Common myeloid progenitor, CD34-positive (primary cell): ENCODE data around the gene TMEM131.

Source experiments
- CTCF ChIA-PET: fragments of 350-600 bp; sonication (Branson Sonifier 250); formaldehyde crosslinking; loops from one replicate; lab custom pipeline; 2021; ENCODE audit warnings: antibody characterized with exemption; lab: Charles Lee
- POLR2A ChIA-PET: fragments of 350-600 bp; sonication (Branson Sonifier 250); formaldehyde crosslinking; loops from one replicate; lab custom pipeline; 2021; ENCODE audit warnings: antibody characterized with exemption; lab: Charles Lee
- DNase-seq, 3 donors: peaks; one replicate each; pipeline versions ENCODE4 v3.0.0 to v3.0.0-alpha.2; 2013
- H3K27ac ChIP-seq, 2 experiments: 1 replicate in 1 of 2; 2 replicates in 1 of 2; pipeline ENCODE4 v1.7.0; 2013; ENCODE audit warnings: inconsistent platforms in 2 of 2, low read length in 2 of 2, mild to moderate bottlenecking in 2 of 2, low read depth in 1 of 2, moderate library complexity in 1 of 2; ENCODE audit not compliant: severe bottlenecking in 2 of 2, insufficient read depth in 1 of 2, poor library complexity in 1 of 2
- H3K27me3 ChIP-seq, 5 experiments: replicated peaks in 2 of 5; 1 replicate in 3 of 5; 2 replicates in 2 of 5; pipeline versions ENCODE4 v1.6.1 to v1.7.0; 2013; ENCODE audit warnings: low read length in 4 of 5, mild to moderate bottlenecking in 2 of 5, moderate library complexity in 2 of 5, inconsistent platforms in 1 of 5; ENCODE audit not compliant: insufficient read depth in 5 of 5, control insufficient read depth in 4 of 5
- H3K36me3 ChIP-seq, 4 experiments: 1 replicate in 2 of 4; 2 replicates in 2 of 4; pipeline versions ENCODE4 v1.6.1 to v1.7.0; 2013; ENCODE audit warnings: low read length in 3 of 4, control low read depth in 1 of 4, mild to moderate bottlenecking in 1 of 4; ENCODE audit not compliant: control insufficient read depth in 4 of 4, insufficient read depth in 4 of 4
- H3K4me1 ChIP-seq, 4 experiments: 1 replicate in 3 of 4; 2 replicates in 1 of 4; pipeline versions ENCODE4 v1.6.1 to v1.7.1; 2013; ENCODE audit warnings: low read length in 3 of 4, mild to moderate bottlenecking in 3 of 4, control low read depth in 1 of 4, inconsistent platforms in 1 of 4, moderate library complexity in 1 of 4; ENCODE audit not compliant: control insufficient read depth in 4 of 4, insufficient read depth in 4 of 4; ENCODE audit errors: control extremely low read depth in 1 of 4
- H3K4me3 ChIP-seq, 7 experiments: 1 replicate in 4 of 7; 2 replicates in 3 of 7; pipeline versions ENCODE4 v1.5.1 to v1.7.0; 2013; ENCODE audit warnings: mild to moderate bottlenecking in 7 of 7, low read length in 6 of 7, moderate library complexity in 6 of 7, inconsistent platforms in 2 of 7, low read depth in 2 of 7, control low read depth in 1 of 7; ENCODE audit not compliant: insufficient read depth in 4 of 7, control insufficient read depth in 1 of 7; ENCODE audit errors: extremely low read depth in 1 of 7
- H3K9me3 ChIP-seq, 5 experiments: 1 replicate in 4 of 5; 2 replicates in 1 of 5; pipeline versions ENCODE4 v1.6.1 to v1.7.1; 2013; ENCODE audit warnings: low read length in 4 of 5, mild to moderate bottlenecking in 2 of 5, inconsistent platforms in 1 of 5, low read depth in 1 of 5, moderate library complexity in 1 of 5; ENCODE audit not compliant: control insufficient read depth in 4 of 5, insufficient read depth in 2 of 5; ENCODE audit errors: control extremely low read depth in 1 of 5
- WGBS: methylation state at CpG from one replicate; pipeline ENCODE4 v1.1.5; 2013; ENCODE audit not compliant: insufficient coverage; 5-methylcytosine and 5-hydroxymethylcytosine counted together

The TMEM131 gene

DNA sequence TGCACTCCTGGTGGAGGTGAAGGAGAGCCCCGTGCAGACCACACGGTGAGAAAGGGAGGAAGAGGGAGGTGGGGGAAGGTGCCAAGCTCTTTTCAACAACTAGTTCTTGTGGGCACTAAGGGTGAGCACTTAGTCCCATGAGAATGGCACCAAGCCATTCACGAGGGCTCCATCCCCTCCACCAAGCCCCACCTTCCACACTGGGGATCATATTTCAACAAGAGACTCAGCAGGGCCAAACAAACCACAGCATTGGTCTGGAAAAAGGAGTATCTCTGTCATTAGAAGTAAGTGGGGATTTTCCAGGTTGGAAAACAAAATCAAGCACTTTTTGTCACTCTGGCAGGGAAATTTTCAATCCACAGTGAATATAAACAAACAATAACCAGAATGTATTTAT lies 244.0 kb downstream of the TMEM131 start:
- ChIA-PET CTCF (interaction anchor here (1.0 to 4.4 kb wide), 4 partner anchors 12 to 55 kb away, joined by 3 to 39 read pairs (median 4); no protein-coding TSS in a partner anchor), POLR2A (no interaction called here)
- Histone ChIP-seq H3K27me3 (no peaks in the 10 kb centered on the region), H3K9me3 (no peaks in the 10 kb centered on the region), H3K4me3 (no peak overlapping the region), H3K27ac (no peak overlapping the region), H3K4me1 (peaks cover 0 to 9% (median 3%) of the 10 kb centered on the region in 4 experiments), H3K36me3 (peaks cover 6 to 24% (median 11%) of the 10 kb centered on the region in 4 experiments)
- 82% methylated on average over 2 of the region's 3 CpGs for WGBS
- no peak for DNase-seq

DNA sequence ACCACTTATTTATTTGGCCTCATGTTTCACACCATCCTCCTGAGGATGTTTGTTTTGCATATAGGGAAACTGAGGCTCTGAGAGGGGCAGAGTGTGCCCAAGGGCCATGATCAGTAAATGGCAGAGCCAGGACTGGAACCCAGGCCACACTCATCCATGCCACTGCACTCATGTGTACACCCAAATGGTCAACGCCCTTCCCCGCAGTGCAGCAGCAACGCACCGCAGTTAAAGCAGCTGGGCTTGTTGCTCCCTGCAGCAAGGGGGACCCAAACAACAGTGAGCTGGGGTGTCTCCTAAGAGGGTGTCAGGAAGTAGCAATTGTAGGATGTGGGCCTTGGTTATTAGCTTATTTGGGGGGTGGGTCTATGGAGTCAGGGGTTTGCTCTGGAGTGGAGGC lies 245.7 kb downstream of the TMEM131 start:
- H3K4me1 ChIP-seq = peaks cover 0 to 12% (median 4%) of the 10 kb centered on the region in 4 experiments
- H3K27ac ChIP-seq = no peak overlapping the region
- H3K27me3 ChIP-seq = no peaks in the 10 kb centered on the region
- ChIA-PET POLR2A (no interaction called here), CTCF (interaction anchor here (0.9 to 4.4 kb wide), 4 partner anchors 9 to 159 kb away, joined by 3 to 39 read pairs (median 4); no protein-coding TSS in a partner anchor)
- WGBS = 93% methylated on average over 4 of the region's 4 CpGs
- DNase-seq = no peak
- peaks cover 2 to 9% (median 2%) of the 10 kb centered on the region in 4 experiments for H3K36me3 ChIP-seq
- no peak overlapping the region for H3K4me3 ChIP-seq
- H3K9me3 ChIP-seq = no peaks in the 10 kb centered on the region

DNA sequence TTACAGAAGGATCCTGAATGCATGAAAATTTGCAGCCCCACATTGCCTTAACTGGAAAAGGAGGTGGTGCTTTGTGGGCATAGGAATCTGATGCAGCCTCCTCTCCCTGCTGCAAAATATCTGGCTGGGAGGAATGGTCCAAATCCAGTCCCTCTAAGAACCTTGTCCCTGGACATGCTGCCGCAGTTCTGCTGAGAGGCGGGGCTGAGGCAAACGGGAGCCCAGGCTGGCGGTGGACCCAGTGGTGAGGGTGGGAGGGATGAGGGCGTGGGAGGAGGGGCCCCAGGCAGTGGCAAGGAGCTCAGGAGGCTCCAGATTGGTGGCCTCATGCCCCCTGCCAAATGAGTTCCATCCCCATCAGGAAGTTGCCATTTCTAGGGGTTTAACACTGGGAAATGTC lies 246.2 kb downstream of the TMEM131 start:
- 83% methylated on average over 2 of the region's 5 CpGs for WGBS
- H3K4me3 ChIP-seq = no peak overlapping the region
- no peaks in the 10 kb centered on the region for H3K27me3 ChIP-seq
- H3K36me3 ChIP-seq = peaks cover 0 to 5% (median 0%) of the 10 kb centered on the region in 4 experiments
- CTCF ChIA-PET = interaction anchor here (1.0 to 4.4 kb wide), 4 partner anchors 8 to 159 kb away, joined by 4 to 43 read pairs (median 22); no protein-coding TSS in a partner anchor
- DNase-seq = no peak
- H3K27ac ChIP-seq = no peak overlapping the region
- POLR2A ChIA-PET = no interaction called here
- no peaks in the 10 kb centered on the region for H3K9me3 ChIP-seq
- peaks cover 0 to 12% (median 4%) of the 10 kb centered on the region in 4 experiments for H3K4me1 ChIP-seq

DNA sequence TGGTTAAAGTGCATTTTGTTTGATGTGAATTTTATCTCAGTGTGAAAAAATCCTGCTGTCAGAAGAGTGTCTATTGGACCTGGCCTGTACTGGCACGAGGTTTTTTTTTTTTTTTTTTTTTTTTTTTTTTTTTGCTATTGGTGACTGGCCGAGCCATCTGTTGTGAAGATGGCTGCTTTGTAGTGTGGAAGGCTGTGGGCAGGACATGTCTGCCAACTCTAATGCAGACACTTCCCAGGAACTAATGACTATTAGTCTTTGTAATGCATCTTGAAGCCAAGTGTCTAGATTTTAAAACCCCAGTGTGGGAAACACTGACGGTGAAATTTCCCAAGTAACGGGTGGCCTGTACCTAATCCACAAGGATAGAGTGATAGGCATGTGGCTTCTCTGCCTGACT lies 248.0 kb downstream of the TMEM131 start:
- no peaks in the 10 kb centered on the region for H3K27me3 ChIP-seq
- H3K4me3 ChIP-seq = no peak overlapping the region
- WGBS = 100% methylated on average over 2 of the region's 4 CpGs
- ChIA-PET POLR2A (interaction anchor here (0.6 kb wide), 1 partner anchor 1319 kb away, joined by 3 read pairs; no protein-coding TSS in a partner anchor), CTCF (interaction anchor here (0.7 to 10.5 kb wide), 9 partner anchors 11 to 157 kb away, joined by 3 to 131 read pairs (median 5); partner anchors contain the start of gene ZAP70)
- no peak for DNase-seq
- H3K27ac ChIP-seq = no peak overlapping the region
- peaks cover 0 to 4% (median 0%) of the 10 kb centered on the region in 4 experiments for H3K36me3 ChIP-seq
- H3K4me1 ChIP-seq = peaks cover 0 to 12% (median 4%) of the 10 kb centered on the region in 4 experiments
- H3K9me3 ChIP-seq = no peaks in the 10 kb centered on the region

DNA sequence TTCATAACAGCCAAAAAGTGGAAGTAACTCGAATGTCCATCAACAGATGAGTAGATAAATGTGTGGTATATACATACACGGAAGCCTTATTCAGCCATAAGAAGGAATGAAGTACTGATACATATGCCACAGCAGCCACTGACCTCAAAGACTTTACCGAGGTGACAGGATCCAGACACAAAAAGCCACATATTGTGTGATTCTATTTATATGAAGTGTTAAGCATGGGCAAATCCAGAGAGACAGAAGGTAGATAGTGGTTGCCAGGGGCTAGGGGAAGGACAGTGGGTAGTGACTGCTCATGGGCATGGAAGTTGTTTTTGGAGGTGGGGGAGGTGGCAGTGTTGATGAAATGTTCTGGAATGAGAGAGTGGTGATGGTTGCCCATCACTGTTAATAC lies 248.5 kb downstream of the TMEM131 start:
- 100% methylated on average over 1 of the region's 3 CpGs for WGBS
- POLR2A ChIA-PET = interaction anchor here (0.6 kb wide), 1 partner anchor 1320 kb away, joined by 3 read pairs; no protein-coding TSS in a partner anchor
- Histone ChIP-seq H3K4me1 (peaks cover 0 to 15% (median 5%) of the 10 kb centered on the region in 4 experiments), H3K4me3 (no peak overlapping the region), H3K27ac (no peak overlapping the region), H3K27me3 (no peaks in the 10 kb centered on the region), H3K9me3 (no peaks in the 10 kb centered on the region), H3K36me3 (peaks cover 0 to 4% (median 0%) of the 10 kb centered on the region in 4 experiments)
- peak in 2 of 3 donors; percentile 26 to 33 for DNase-seq
- CTCF ChIA-PET = interaction anchor here (1.7 to 10.5 kb wide), 5 partner anchors 10 to 157 kb away, joined by 4 to 131 read pairs (median 7); partner anchors contain the start of gene ZAP70

DNA sequence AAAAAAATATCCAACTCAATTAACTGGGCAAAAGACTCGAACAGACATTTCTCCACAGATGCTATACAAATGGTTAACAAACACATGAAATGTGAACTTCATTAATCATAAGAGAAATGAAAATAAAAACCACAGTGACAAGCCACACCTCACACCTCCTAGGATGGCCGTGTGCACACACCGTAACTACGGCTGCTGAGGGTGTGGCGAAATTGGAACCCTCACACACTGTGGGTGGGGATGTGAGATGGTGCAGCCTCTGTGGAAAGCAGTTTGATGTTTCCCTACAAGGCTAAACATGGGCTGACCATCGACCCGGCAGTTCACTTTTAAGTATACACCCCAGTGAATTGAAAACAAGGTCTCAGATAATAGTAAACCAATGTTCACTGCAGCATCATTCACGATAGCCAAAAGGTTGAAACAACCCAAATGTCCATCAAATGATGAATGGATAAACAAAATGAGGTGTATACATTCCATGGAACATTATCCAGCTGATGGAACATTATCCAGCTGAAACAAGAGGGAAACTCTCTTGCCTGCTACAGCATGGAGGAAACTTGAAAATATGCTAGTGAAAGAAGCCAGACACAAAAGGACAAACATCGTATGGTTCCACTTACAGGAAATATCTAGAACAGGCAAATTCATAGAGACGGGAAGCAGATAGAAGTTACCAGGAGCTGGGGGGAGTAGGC lies 250.1 kb downstream of the TMEM131 start:
- H3K27me3 ChIP-seq = no peaks in the 10 kb centered on the region
- no peaks in the 10 kb centered on the region for H3K36me3 ChIP-seq
- H3K27ac ChIP-seq = no peak overlapping the region
- POLR2A ChIA-PET = no interaction called here
- peak in 1 of 3 donors; percentile 38 for DNase-seq
- no peaks in the 10 kb centered on the region for H3K9me3 ChIP-seq
- H3K4me1 ChIP-seq = peaks cover 0 to 16% (median 6%) of the 10 kb centered on the region in 4 experiments
- WGBS = 67% methylated on average over 3 of the region's 10 CpGs
- no peak overlapping the region for H3K4me3 ChIP-seq
- CTCF ChIA-PET = interaction anchor here (0.9 to 10.5 kb wide), 7 partner anchors 9 to 47 kb away, joined by 3 to 131 read pairs (median 4); partner anchors contain the start of gene ZAP70
